ENCODE results near the gene LRRC36. TPM values are rescaled to one million over a fixed set of nuclear protein-coding genes. Genes with fewer than 3 reads are reported as not detected.

The LRRC36 gene
- total RNA-seq, 1 donor from 2014 or later, result not detected

- TF ChIP-seq, protein P1, sequence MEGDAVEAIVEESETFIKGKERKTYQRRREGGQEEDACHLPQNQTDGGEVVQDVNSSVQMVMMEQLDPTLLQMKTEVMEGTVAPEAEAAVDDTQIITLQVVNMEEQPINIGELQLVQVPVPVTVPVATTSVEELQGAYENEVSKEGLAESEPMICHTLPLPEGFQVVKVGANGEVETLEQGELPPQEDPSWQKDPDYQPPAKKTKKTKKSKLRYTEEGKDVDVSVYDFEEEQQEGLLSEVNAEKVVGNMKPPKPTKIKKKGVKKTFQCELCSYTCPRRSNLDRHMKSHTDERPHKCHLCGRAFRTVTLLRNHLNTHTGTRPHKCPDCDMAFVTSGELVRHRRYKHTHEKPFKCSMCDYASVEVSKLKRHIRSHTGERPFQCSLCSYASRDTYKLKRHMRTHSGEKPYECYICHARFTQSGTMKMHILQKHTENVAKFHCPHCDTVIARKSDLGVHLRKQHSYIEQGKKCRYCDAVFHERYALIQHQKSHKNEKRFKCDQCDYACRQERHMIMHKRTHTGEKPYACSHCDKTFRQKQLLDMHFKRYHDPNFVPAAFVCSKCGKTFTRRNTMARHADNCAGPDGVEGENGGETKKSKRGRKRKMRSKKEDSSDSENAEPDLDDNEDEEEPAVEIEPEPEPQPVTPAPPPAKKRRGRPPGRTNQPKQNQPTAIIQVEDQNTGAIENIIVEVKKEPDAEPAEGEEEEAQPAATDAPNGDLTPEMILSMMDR (IDR thresholded peaks at IDR 0.05; ENCODE audit: insufficient read depth, low read length, severe bottlenecking), result no peak
- DNase-seq (ENCODE audit: low read depth) (no peak), FAIRE-seq (no peak)
- Histone ChIP-seq H3K4me3 (ENCODE audit: low read depth, low read length) (no peak overlapping the region), H3K36me3 (ENCODE audit: control insufficient read depth, insufficient read depth, low read length) (no peaks in the 10 kb centered on the region), H3K27me3 (ENCODE audit: control insufficient read depth, insufficient read depth, low read length) (peaks cover 11% of the 10 kb centered on the region)
These were observed 67.8 kb downstream of the LRRC36 start for GRCh38 chr16:67394155-67395104.

GRCh38 chr16:67395105-67395457 lies 68.5 kb downstream of the LRRC36 start:
- FAIRE-seq (no peak), DNase-seq (ENCODE audit: low read depth) (no peak)
- Histone ChIP-seq H3K4me3 (ENCODE audit: low read depth, low read length) (no peak overlapping the region), H3K27me3 (ENCODE audit: control insufficient read depth, insufficient read depth, low read length) (peaks cover 11% of the 10 kb centered on the region), H3K36me3 (ENCODE audit: control insufficient read depth, insufficient read depth, low read length) (no peaks in the 10 kb centered on the region)
- TF ChIP-seq, protein P1 (IDR thresholded peaks at IDR 0.05; ENCODE audit: insufficient read depth, low read length, severe bottlenecking), result no peak

GRCh38 chr16:67395458-67396158 lies 69.0 kb downstream of the LRRC36 start:
- H3K4me3 ChIP-seq (ENCODE audit: low read depth, low read length), result no peak overlapping the region
- peaks cover 11% of the 10 kb centered on the region for H3K27me3 ChIP-seq (ENCODE audit: control insufficient read depth, insufficient read depth, low read length)
- DNase-seq (ENCODE audit: low read depth) (peak; percentile 30), FAIRE-seq (no peak)
- H3K36me3 ChIP-seq (ENCODE audit: control insufficient read depth, insufficient read depth, low read length), result no peaks in the 10 kb centered on the region
- TF ChIP-seq, protein P1 (IDR thresholded peaks at IDR 0.05; ENCODE audit: insufficient read depth, low read length, severe bottlenecking), result no peak

GRCh38 chr16:67396159-67397035 lies 69.8 kb downstream of the LRRC36 start:
- TF ChIP-seq, protein P1 (IDR thresholded peaks at IDR 0.05; ENCODE audit: insufficient read depth, low read length, severe bottlenecking), result no peak
- H3K4me3 ChIP-seq (ENCODE audit: low read depth, low read length), result no peak overlapping the region
- no peak for FAIRE-seq
- H3K36me3 ChIP-seq (ENCODE audit: control insufficient read depth, insufficient read depth, low read length), result no peaks in the 10 kb centered on the region
- peaks cover 11% of the 10 kb centered on the region for H3K27me3 ChIP-seq (ENCODE audit: control insufficient read depth, insufficient read depth, low read length)
- DNase-seq (ENCODE audit: low read depth), result peak; percentile 89

- no peak overlapping the region for H3K4me3 ChIP-seq (ENCODE audit: low read depth, low read length)
- DNase-seq (ENCODE audit: low read depth) (no peak), FAIRE-seq (no peak)
- no peaks in the 10 kb centered on the region for H3K36me3 ChIP-seq (ENCODE audit: control insufficient read depth, insufficient read depth, low read length)
- H3K27me3 ChIP-seq (ENCODE audit: control insufficient read depth, insufficient read depth, low read length), result peaks cover 9% of the 10 kb centered on the region
- TF ChIP-seq, protein P1 (IDR thresholded peaks at IDR 0.05; ENCODE audit: insufficient read depth, low read length, severe bottlenecking), result no peak
These were observed 70.6 kb downstream of the LRRC36 start for GRCh38 chr16:67397036-67397801.
